Measurements from ENCODE around the gene DGKB.

GRCh38 chr7:14483663-14484062 lies 418.9 kb downstream of the DGKB start:
- no peak for TF ChIP-seq EP300 (IDR thresholded peaks at IDR 0.05)
- TF ChIP-seq POLR2A (IDR thresholded peaks at IDR 0.05): no peak
